Measurements from ENCODE around the gene CEP350. TPM values are rescaled to one million over a fixed set of nuclear protein-coding genes. Genes with fewer than 3 reads are reported as not detected.
A peak's percentile ranks its signal among the peaks of the same experiment; 100 is the strongest.

CEP350 gene
- total and polyA plus RNA-seq, 10 of the 15 experiments (the other 5 are each of a cell fraction or from before 2014, with no cell fraction given) = 5.2 to 46.0 (median 23.1) TPM

DNA sequence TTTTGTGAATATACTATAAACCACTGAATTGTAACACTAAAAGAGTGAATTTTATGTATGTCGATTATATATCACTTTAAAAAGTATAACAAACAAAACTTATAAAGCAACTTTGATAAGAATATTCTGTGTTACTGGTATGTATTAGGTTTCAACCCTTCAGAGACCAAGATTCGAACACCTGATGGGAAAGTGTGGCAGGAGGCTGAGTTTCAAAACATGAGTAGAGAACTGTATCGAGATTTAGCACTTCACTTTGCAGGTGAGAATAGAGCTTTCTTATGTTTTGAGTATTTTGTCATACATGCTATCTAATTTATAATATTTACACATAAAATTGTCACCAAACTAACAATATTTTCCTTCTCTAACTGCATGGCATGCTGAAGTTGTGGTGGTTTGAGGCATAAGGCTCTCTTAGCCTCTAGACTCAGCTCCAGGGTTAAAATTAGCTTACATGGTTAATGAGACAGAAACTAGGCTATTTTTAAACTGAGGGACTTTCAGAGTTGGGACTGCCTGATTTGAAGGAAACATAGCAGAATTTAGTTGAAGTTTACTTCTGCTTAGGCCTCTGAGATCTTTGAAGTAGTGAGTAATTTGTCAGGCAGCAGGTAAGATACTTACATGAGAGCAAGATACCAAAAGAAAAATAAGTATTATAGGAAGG is 48.6 kb downstream of the CEP350 start:
- FAIRE-seq = peak; percentile 54
- TSS peak; percentile 19 for BruUV-seq (replicated peaks)
- RAD21 ChIA-PET (ENCODE audit: unreplicated experiment) = interaction anchor here (1.2 to 1.8 kb wide), 3 partner anchors 26 to 49 kb away, joined by 3 to 7 read pairs (median 5); no protein-coding TSS in a partner anchor
- DNase-seq (ENCODE audit: low read depth, low spot score) = peak; percentile 44
- CTCF ChIA-PET = interaction anchor here (0.7 to 2.4 kb wide), 4 partner anchors 10 to 166 kb away, joined by 3 to 10 read pairs (median 4); no protein-coding TSS in a partner anchor
- H4K20me1 ChIP-seq (ENCODE audit: control insufficient read depth, insufficient read depth) = no peaks in the 10 kb centered on the region
- SMC1A ChIA-PET (ENCODE audit: uncharacterized antibody, unreplicated experiment) = interaction anchor here (0.8 to 2.4 kb wide), 18 partner anchors 9 to 136 kb away, joined by 3 to 13 read pairs (median 4); no protein-coding TSS in a partner anchor
- no peak overlapping the region for H3K4me3 ChIP-seq
- peak; percentile 94 for ATAC-seq
- in situ Hi-C loops (cut with MboI) = no loop called here
- intact Hi-C loops (cut with micrococcal nuclease; ENCODE audit: unreplicated experiment) = loop anchor here (2.0 kb wide), 1 partner anchor 120 kb away; the partner anchor contains the start of gene TOR1AIP1
- no peaks in the 10 kb centered on the region for H3K27me3 ChIP-seq (replicated peaks in 1 of 2; ENCODE audit: control insufficient read depth in 2 of 2, insufficient read depth in 2 of 2, low read length in 1 of 2)
- peak overlapping the region; percentile 61 for H3K27ac ChIP-seq (ENCODE audit: control insufficient read depth, insufficient read depth)
- 26% methylated on average over 3 of the region's 3 CpGs for WGBS (ENCODE audit: insufficient coverage, insufficient replicate concordance, low lambda C conversion rate, missing lambda C conversion rate)
- peaks cover 4% of the 10 kb centered on the region for H3K79me2 ChIP-seq (ENCODE audit: control insufficient read depth, insufficient read depth, low read length)
- POLR2A ChIA-PET = interaction anchor here (0.5 to 1.3 kb wide), 8 partner anchors 8 to 66 kb away, joined by 3 to 4 read pairs (median 3); partner anchors contain the start of gene CEP350
- no peaks in the 10 kb centered on the region; a peak in 2 of 4 replicates for H3K36me3 ChIP-seq (ENCODE audit: control insufficient read depth in 2 of 2, insufficient read depth in 2 of 2, low read length in 1 of 2)
- H2AFZ ChIP-seq (ENCODE audit: control insufficient read depth, low read depth, low read length) = no peak overlapping the region
- H3K4me1 ChIP-seq (ENCODE audit: control insufficient read depth, insufficient read depth, low read length) = peaks cover 18% of the 10 kb centered on the region
- peaks cover 1% of the 10 kb centered on the region; the same call in 1 of the 3 replicates for H3K9me3 ChIP-seq (replicated peaks; ENCODE audit: control insufficient read depth, insufficient read depth, low read length)
- H3K4me2 ChIP-seq (ENCODE audit: control insufficient read depth, insufficient read depth) = peak overlapping the region; percentile 79
- H3K9ac ChIP-seq (ENCODE audit: control insufficient read depth, insufficient read depth, low read length) = no peak overlapping the region
- TF ChIP-seq, protein P1, sequence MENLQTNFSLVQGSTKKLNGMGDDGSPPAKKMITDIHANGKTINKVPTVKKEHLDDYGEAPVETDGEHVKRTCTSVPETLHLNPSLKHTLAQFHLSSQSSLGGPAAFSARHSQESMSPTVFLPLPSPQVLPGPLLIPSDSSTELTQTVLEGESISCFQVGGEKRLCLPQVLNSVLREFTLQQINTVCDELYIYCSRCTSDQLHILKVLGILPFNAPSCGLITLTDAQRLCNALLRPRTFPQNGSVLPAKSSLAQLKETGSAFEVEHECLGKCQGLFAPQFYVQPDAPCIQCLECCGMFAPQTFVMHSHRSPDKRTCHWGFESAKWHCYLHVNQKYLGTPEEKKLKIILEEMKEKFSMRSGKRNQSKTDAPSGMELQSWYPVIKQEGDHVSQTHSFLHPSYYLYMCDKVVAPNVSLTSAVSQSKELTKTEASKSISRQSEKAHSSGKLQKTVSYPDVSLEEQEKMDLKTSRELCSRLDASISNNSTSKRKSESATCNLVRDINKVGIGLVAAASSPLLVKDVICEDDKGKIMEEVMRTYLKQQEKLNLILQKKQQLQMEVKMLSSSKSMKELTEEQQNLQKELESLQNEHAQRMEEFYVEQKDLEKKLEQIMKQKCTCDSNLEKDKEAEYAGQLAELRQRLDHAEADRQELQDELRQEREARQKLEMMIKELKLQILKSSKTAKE (IDR thresholded peaks at IDR 0.05; ENCODE audit: low read depth, poor library complexity, severe bottlenecking) = peak; percentile 21
- peak; percentile 71 for TF ChIP-seq MEF2B (IDR thresholded peaks at IDR 0.05; ENCODE audit: partially characterized antibody, poor library complexity, severe bottlenecking)
- 0 out of 2 replicates have a peak, but pooled peaks have one; percentile 71 for TF ChIP-seq MTA3 (IDR thresholded peaks at IDR 0.05; ENCODE audit: borderline replicate concordance, low read length)
- TF ChIP-seq, protein P2, sequence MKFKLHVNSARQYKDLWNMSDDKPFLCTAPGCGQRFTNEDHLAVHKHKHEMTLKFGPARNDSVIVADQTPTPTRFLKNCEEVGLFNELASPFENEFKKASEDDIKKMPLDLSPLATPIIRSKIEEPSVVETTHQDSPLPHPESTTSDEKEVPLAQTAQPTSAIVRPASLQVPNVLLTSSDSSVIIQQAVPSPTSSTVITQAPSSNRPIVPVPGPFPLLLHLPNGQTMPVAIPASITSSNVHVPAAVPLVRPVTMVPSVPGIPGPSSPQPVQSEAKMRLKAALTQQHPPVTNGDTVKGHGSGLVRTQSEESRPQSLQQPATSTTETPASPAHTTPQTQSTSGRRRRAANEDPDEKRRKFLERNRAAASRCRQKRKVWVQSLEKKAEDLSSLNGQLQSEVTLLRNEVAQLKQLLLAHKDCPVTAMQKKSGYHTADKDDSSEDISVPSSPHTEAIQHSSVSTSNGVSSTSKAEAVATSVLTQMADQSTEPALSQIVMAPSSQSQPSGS (IDR thresholded peaks at IDR 0.05; ENCODE audit: low read length) = peak; percentile 53; the same call in 1 of the 2 replicates
- peak; percentile 26; the same call in 1 of the 2 replicates for TF ChIP-seq EED (IDR thresholded peaks at IDR 0.05; ENCODE audit: low read depth)
- 0 out of 2 replicates have a peak, but pooled peaks have one; percentile 17 for TF ChIP-seq MXI1 (IDR thresholded peaks at IDR 0.05; ENCODE audit: low read depth, low read length)
- TF ChIP-seq IKZF2 (IDR thresholded peaks at IDR 0.05) = peak in 1 of 2 experiments; percentile 8; a peak in 2 of 4 replicates
- TF ChIP-seq CEBPB (IDR thresholded peaks at IDR 0.05; ENCODE audit: borderline replicate concordance in 1 of 2, low read depth in 2 of 2, low read length in 2 of 2) = peak in 1 of 2 experiments; percentile 69; a peak in 1 of 4 replicates
- TF ChIP-seq HCFC1 (IDR thresholded peaks at IDR 0.05; ENCODE audit: low read length) = no peak
- peak; percentile 79; the same call in 1 of the 2 replicates for TF ChIP-seq FOXM1 (IDR thresholded peaks at IDR 0.05; ENCODE audit: low read depth, low read length)
- TF ChIP-seq, protein P3, sequence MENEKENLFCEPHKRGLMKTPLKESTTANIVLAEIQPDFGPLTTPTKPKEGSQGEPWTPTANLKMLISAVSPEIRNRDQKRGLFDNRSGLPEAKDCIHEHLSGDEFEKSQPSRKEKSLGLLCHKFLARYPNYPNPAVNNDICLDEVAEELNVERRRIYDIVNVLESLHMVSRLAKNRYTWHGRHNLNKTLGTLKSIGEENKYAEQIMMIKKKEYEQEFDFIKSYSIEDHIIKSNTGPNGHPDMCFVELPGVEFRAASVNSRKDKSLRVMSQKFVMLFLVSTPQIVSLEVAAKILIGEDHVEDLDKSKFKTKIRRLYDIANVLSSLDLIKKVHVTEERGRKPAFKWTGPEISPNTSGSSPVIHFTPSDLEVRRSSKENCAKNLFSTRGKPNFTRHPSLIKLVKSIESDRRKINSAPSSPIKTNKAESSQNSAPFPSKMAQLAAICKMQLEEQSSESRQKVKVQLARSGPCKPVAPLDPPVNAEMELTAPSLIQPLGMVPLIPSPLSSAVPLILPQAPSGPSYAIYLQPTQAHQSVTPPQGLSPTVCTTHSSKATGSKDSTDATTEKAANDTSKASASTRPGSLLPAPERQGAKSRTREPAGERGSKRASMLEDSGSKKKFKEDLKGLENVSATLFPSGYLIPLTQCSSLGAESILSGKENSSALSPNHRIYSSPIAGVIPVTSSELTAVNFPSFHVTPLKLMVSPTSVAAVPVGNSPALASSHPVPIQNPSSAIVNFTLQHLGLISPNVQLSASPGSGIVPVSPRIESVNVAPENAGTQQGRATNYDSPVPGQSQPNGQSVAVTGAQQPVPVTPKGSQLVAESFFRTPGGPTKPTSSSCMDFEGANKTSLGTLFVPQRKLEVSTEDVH (IDR thresholded peaks at IDR 0.05; ENCODE audit: low read depth, partially characterized antibody) = no peak
- TF ChIP-seq YBX1 (IDR thresholded peaks at IDR 0.05) = no peak
- 0 out of 2 replicates have a peak, but pooled peaks have one; percentile 26 for TF ChIP-seq CBFB (IDR thresholded peaks at IDR 0.05; ENCODE audit: low read depth)
- 0 out of 2 replicates have a peak, but pooled peaks have one; percentile 40 for TF ChIP-seq TBL1XR1 (IDR thresholded peaks at IDR 0.05; ENCODE audit: low read depth, low read length)
- peak; percentile 96 for TF ChIP-seq MEF2A (IDR thresholded peaks at IDR 0.05; ENCODE audit: insufficient read depth, low read depth, low read length)
- 0 out of 2 replicates have a peak, but pooled peaks have one; percentile 18 for TF ChIP-seq NBN (IDR thresholded peaks at IDR 0.05)

Data from GM12878 (cell line).